GM12872 (cell line): Measurements from ENCODE around the gene FBXL19.

Experiments used
- CTCF ChIP-seq: IDR thresholded peaks from 3 replicates; pipeline ENCODE4 v1.5.1; 2011; ENCODE audit warnings: low read depth, mild to moderate bottlenecking, low read length, moderate library complexity; ENCODE audit not compliant: insufficient read depth

FBXL19 gene

GRCh38 chr16:30963925-30964511 is 40.6 kb downstream of the FBXL19 start:
- no peak for TF ChIP-seq CTCF

GRCh38 chr16:30964574-30965226 is 41.3 kb downstream of the FBXL19 start:
- no peak for TF ChIP-seq CTCF

- no peak for TF ChIP-seq CTCF
These were observed 42.1 kb downstream of the FBXL19 start for GRCh38 chr16:30965436-30965835.

GRCh38 chr16:30966033-30966619 is 42.8 kb downstream of the FBXL19 start:
- TF ChIP-seq CTCF = no peak

- TF ChIP-seq CTCF = no peak
These were observed 44.4 kb downstream of the FBXL19 start for GRCh38 chr16:30967795-30968194.

GRCh38 chr16:30969246-30969842 is 46.0 kb downstream of the FBXL19 start:
- TF ChIP-seq CTCF = no peak

GRCh38 chr16:30971298-30971697 is 47.9 kb downstream of the FBXL19 start:
- no peak for TF ChIP-seq CTCF
